ENCODE measurements around the gene DISC1. TPM values are rescaled to one million over a fixed set of nuclear protein-coding genes. Genes with fewer than 3 reads are reported as not detected.

The DISC1 gene
- total RNA-seq, 3 donors from 2014 or later, result 0.50 to 1.1 (median 0.57) TPM

DNA sequence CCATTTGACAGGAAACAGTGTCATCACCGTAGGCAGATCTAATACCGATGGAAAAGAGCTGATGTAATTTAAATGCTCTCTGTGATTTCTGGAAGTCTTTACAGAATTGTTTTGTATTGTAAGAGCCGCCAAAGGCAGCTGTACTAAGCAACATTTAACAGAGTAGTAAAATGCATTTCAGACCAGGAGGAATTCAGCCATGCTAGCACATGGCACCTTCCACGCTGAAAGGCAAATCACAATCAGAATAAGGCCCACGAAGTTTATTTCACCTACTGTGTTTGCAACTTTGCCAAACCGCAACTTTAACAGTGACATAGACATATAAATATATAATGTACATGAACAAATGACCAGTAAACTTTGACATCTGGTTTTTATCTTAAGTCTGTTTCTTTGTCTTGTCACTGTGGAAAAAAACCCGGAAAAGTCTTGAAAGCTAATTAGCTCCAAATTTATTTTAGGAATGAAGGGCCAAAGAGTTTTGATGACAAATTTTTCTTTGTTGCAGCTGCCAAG lies 26.1 kb upstream of the DISC1 start:
- H3K4me3 Mint-ChIP-seq, result no peak overlapping the region
- H3K4me1 Mint-ChIP-seq (ENCODE audit: low read depth), result peaks cover 6% of the 10 kb centered on the region
- DNase-seq (no peak), ATAC-seq (no peak)
- no peaks in the 10 kb centered on the region for H3K27me3 Mint-ChIP-seq (ENCODE audit: low read depth)
- H3K9me3 Mint-ChIP-seq, result no peaks in the 10 kb centered on the region
- no peaks in the 10 kb centered on the region for H3K36me3 Mint-ChIP-seq (ENCODE audit: insufficient read depth)

DNA sequence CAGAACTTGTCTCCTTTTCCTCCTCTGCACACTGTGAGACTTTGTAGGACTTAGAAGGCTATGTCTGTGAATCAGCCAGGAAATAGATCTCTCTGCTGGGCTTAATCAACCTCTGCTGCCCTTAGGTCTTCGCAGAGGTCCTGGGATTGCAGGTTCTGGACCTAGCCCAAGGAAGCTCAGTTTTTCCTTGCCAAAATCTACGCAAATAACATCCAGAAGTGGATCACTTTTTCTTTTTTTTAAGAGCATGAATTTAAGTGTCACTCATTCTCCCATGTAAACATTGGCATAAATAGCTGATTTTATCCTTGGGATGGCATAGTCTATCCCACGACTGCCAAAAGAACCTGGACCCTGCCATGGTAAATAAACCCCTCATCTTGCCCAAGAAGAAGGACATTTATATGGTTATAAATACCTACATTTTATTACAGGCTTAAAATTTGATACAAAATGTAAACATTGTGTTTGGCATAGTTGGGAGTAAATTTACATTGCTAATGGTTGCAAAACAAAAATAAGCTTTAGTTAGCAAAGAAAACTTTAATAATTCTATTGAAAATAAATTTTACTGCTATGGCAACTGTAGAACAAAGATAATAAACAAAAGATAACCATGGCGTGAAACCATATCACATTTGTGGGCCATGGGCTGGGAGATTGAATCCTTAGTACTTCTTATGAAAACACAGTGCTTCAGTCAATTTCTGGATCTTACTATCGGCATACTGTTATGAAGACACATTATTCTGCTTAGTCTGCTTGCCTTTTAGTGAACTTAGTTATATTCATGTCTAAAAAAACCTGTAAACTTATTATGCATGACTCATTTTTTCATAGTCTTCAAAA lies 24.5 kb upstream of the DISC1 start:
- Mint-ChIP-seq H3K4me3 (no peak overlapping the region), H3K27me3 (ENCODE audit: low read depth) (no peaks in the 10 kb centered on the region), H3K36me3 (ENCODE audit: insufficient read depth) (no peaks in the 10 kb centered on the region), H3K4me1 (ENCODE audit: low read depth) (peaks cover 6% of the 10 kb centered on the region), H3K9me3 (no peaks in the 10 kb centered on the region)
- ATAC-seq (no peak), DNase-seq (no peak)

DNA sequence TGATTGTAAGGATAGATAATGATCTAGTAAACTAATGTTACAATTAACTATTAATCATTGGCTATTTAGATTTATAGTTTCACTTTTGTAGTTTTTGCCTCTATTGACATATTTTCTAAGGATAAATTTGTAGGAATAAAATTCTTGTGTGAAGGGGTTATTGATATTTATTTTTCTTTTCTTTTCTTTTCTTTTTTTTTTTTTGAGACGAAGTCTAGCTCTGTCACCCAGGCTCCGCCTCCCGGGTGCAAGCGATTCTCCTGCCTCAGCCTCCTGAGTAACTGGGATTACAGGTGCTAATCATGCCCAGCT lies 24.0 kb upstream of the DISC1 start:
- DNase-seq (no peak), ATAC-seq (no peak)
- peaks cover 6% of the 10 kb centered on the region for H3K4me1 Mint-ChIP-seq (ENCODE audit: low read depth)
- H3K4me3 Mint-ChIP-seq, result no peak overlapping the region
- H3K9me3 Mint-ChIP-seq, result no peaks in the 10 kb centered on the region
- no peaks in the 10 kb centered on the region for H3K36me3 Mint-ChIP-seq (ENCODE audit: insufficient read depth)
- H3K27me3 Mint-ChIP-seq (ENCODE audit: low read depth), result no peaks in the 10 kb centered on the region

DNA sequence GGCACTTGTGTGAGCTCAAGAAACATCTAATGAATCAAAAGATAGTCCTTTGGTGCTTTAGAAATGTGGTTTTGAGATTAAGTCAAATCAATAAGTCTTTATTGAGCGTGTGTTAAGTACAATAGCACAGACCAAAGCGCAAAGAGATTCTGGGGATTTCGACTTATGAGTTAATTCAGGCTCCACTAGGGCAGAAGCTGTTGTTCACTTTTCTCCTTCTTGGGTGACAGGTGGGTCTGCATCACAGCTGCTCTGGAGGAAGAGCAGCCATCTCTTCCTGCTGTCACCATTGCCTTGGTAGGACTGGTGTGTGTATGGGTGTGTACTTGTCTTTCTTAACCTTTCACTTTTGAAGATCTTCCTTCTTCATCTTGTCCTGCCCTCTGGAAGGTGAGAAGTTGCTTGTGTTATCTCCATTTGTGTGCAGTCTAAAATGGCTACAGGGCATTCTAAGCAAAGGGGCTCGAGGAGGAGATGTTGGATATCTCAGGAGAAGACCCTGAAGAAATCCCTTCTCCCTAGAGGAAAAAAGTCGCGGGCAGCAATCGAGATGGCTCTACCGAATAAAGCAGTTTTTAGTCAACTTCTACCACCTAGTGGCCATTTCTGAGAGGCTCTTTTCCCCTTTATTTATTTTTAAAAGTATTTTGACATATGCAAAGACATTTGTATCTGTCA lies 22.9 kb upstream of the DISC1 start:
- peak; percentile 75 to 77 for ATAC-seq
- Mint-ChIP-seq H3K4me3 (peak overlapping the region; percentile 89), H3K27me3 (ENCODE audit: low read depth) (peaks cover 1% of the 10 kb centered on the region), H3K4me1 (ENCODE audit: low read depth) (peaks cover 6% of the 10 kb centered on the region), H3K36me3 (ENCODE audit: insufficient read depth) (no peaks in the 10 kb centered on the region), H3K9me3 (no peaks in the 10 kb centered on the region)
- no peak for DNase-seq

DNA sequence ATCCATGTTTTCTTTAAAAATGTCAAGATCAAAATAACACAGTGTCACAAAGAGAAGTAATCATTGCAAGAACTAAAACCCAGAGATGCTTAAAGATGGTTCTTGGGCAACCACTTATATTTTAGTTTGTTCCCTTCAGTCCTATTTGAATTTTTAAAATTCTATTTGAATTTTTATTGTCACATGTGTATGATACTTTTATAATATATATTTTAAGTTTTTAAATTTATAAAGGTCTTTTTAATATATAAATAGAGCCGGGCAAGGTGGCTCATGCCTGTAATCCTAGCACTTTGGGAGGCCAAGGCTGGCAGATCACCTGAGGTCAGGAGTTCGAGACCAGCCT lies 22.3 kb upstream of the DISC1 start:
- Mint-ChIP-seq H3K27me3 (ENCODE audit: low read depth) (peaks cover 1% of the 10 kb centered on the region), H3K4me3 (peak overlapping the region; percentile 89), H3K9me3 (no peaks in the 10 kb centered on the region), H3K36me3 (ENCODE audit: insufficient read depth) (no peaks in the 10 kb centered on the region), H3K4me1 (ENCODE audit: low read depth) (peaks cover 6% of the 10 kb centered on the region)
- DNase-seq (no peak), ATAC-seq (no peak)

DNA sequence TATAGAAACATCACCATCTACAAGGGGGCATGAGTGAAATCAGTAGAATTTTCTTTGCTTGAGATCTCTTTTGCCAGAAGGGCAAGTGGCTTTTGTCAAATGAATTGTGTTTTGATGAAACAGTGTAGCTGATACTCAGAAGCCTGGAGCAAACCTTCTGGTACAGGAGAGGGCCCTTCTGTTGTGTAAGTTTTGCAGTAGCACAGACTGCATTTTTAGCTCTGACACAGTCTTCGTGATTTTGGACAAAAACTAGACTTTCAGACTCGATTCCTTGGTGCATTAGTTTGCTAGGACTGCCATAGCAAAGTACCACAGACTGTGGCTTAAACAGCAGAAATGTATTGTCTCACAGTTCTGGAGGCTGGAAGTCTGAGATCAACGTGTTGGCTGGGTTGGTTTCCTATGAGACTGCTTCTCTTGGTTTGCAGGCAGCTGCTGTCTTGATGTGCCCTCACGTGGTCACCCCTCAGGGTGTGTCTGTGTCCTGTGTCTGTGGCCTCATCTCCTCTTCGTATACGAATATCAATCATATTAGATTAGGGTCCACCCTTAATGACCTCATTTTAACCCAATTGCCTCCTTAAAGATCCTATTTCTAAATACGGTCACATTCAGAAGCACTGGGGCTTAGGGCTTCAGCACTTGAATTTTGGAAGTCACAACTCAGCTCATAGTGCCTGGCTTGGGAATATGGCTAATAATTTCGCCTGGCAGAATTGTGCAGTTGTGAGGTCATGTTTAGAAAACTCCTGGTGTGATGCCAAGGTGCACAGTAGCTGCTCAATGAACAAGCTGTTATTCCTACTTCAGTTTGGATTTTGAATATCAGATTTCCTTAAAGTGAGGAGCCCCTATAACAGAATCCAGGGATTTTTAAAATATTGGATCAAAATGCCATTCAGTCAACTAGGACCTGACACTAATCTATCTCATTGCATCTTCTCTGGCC lies 21.2 kb upstream of the DISC1 start:
- DNase-seq (no peak), ATAC-seq (no peak)
- H3K4me1 Mint-ChIP-seq (ENCODE audit: low read depth), result peaks cover 8% of the 10 kb centered on the region
- H3K4me3 Mint-ChIP-seq, result no peak overlapping the region
- no peaks in the 10 kb centered on the region for H3K36me3 Mint-ChIP-seq (ENCODE audit: insufficient read depth)
- H3K27me3 Mint-ChIP-seq (ENCODE audit: low read depth), result peaks cover 3% of the 10 kb centered on the region
- no peaks in the 10 kb centered on the region for H3K9me3 Mint-ChIP-seq

DNA sequence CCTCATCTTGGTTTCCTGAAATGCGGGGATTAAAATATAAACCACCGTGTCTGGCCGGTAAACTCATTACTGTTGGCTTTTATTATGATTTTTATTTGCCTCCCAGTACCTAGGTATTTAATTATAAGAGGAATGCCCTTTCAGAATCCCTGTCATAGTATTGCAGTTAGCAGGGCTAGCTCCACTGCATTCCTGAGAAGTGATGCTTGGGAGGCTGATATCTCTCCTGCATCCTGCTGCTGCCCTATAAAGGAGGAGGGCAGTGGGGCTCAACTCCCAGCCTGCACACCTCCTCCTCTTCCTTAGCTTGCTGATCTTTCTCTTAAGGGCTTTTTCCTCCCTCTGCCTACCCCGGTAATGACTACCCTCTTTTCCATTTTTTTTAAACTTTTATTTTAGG lies 19.9 kb upstream of the DISC1 start:
- H3K27me3 Mint-ChIP-seq (ENCODE audit: low read depth), result peaks cover 3% of the 10 kb centered on the region

DNA sequence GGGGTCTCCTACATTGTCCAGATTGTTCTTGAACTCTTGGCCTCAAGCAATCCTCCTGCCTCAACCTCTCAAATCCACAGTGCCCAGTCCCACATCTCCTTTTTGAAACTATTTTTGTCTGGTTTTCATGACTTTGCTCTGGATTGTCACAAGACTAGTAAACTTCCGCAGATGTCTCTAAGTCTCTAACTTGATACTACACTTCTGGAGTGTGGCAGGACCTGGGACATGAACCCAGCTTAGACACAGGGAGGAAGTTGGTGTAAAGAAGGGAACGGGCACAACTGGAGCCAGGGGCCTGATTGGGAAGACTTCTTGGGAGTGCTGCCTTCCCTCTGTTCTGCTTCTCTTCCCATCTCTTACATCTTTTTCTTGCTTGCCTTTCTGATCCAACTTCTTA lies 16.2 kb upstream of the DISC1 start:
- peaks cover 3% of the 10 kb centered on the region for H3K27me3 Mint-ChIP-seq (ENCODE audit: low read depth)
- H3K36me3 Mint-ChIP-seq (ENCODE audit: insufficient read depth), result no peaks in the 10 kb centered on the region
- no peak for DNase-seq
- ATAC-seq, result no peak
- peaks cover 51% of the 10 kb centered on the region for H3K4me1 Mint-ChIP-seq (ENCODE audit: low read depth)
- no peak overlapping the region for H3K4me3 Mint-ChIP-seq
- peaks cover 12% of the 10 kb centered on the region for H3K9me3 Mint-ChIP-seq

More for the DNA sequence above, 19.9 kb upstream of the DISC1 start:
- Mint-ChIP-seq H3K36me3 (ENCODE audit: insufficient read depth) (no peaks in the 10 kb centered on the region), H3K4me3 (no peak overlapping the region), H3K9me3 (no peaks in the 10 kb centered on the region), H3K4me1 (ENCODE audit: low read depth) (peaks cover 20% of the 10 kb centered on the region)
- DNase-seq (no peak), ATAC-seq (no peak)

DNA sequence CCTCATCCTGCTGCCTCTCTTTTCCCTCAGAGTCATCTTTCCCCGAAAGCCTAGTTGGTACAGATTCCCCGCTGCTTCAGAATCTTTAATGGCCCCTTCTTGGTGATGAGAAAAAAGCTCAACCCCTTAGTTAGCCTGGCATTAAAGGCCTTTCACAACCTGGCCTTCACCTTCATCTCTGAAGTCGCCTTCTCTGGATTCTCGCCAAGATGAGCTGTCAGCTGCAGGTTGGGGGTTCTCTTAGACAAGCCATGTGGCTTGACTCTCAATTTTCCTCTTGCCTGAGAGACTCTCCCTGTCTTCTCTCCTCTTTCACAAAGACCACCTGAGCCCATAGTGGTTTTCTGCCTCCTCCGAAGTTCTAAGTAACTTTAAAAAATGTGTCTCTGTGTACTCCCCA lies 15.5 kb upstream of the DISC1 start:
- DNase-seq, result no peak
- Mint-ChIP-seq H3K4me3 (no peak overlapping the region), H3K36me3 (ENCODE audit: insufficient read depth) (no peaks in the 10 kb centered on the region)

DNA sequence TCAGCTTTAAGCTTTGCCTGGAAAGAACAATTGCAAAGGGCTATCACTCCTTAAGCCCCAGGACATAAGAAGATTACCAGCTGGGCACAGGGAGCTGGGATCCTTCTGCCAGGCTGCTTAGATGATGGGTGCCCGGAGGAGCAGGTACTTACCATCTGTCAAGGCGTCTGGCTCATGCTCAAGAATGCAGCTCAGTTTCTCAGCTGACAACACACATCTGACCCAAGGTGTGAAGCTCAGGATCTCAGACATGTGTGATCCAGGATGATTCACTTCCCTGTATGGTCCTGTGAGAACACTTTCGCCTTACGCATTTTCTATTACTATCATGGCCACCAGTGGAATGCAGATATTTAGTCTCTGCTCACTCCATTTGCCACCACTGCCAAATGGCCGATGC lies 14.7 kb upstream of the DISC1 start:
- Mint-ChIP-seq H3K4me3 (no peak overlapping the region), H3K9me3 (peaks cover 12% of the 10 kb centered on the region), H3K27me3 (ENCODE audit: low read depth) (peaks cover 3% of the 10 kb centered on the region), H3K4me1 (ENCODE audit: low read depth) (peaks cover 59% of the 10 kb centered on the region), H3K36me3 (ENCODE audit: insufficient read depth) (no peaks in the 10 kb centered on the region)
- ATAC-seq, result peak in 1 of 2 donors; percentile 36
- no peak for DNase-seq

More for the DNA sequence above, 15.5 kb upstream of the DISC1 start:
- Mint-ChIP-seq H3K27me3 (ENCODE audit: low read depth) (peaks cover 3% of the 10 kb centered on the region), H3K9me3 (peaks cover 12% of the 10 kb centered on the region), H3K4me1 (ENCODE audit: low read depth) (peaks cover 55% of the 10 kb centered on the region)
- no peak for ATAC-seq

DNA sequence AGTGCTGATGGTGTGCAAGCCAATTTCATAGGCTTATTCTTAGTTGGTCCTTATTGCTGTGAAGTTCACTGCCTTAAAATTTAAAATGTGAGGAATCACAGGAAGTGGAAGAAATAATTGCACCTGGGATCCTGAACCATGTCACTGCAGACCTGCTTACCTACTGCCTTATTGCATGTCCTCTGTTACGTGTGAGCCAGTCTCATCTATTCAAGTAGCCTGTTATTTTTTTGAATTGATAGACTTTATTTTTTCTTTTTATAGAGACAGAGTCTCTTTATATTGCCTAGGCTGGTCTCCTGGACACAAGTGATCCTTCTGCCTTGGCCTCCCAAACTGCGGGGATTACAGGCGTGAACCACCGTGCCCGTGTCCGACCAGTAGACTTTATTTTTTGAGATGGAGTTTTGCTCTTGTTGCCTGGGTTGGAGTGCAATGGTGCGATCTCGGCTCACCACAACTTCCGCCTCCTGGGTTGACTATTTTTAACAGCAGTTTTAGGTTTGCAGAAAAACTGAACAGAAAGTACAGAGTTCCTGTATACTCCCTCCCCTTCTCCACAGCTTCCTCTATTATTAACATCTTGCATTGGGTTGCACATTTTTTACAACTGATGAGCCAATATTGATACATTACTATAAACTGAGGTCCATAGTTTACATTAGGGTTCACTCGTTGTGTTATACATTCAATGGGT lies 14.0 kb upstream of the DISC1 start:
- peaks cover 59% of the 10 kb centered on the region for H3K4me1 Mint-ChIP-seq (ENCODE audit: low read depth)
- peak overlapping the region; percentile 77 for H3K4me3 Mint-ChIP-seq
- peak; percentile 79 to 81 for ATAC-seq

DNA sequence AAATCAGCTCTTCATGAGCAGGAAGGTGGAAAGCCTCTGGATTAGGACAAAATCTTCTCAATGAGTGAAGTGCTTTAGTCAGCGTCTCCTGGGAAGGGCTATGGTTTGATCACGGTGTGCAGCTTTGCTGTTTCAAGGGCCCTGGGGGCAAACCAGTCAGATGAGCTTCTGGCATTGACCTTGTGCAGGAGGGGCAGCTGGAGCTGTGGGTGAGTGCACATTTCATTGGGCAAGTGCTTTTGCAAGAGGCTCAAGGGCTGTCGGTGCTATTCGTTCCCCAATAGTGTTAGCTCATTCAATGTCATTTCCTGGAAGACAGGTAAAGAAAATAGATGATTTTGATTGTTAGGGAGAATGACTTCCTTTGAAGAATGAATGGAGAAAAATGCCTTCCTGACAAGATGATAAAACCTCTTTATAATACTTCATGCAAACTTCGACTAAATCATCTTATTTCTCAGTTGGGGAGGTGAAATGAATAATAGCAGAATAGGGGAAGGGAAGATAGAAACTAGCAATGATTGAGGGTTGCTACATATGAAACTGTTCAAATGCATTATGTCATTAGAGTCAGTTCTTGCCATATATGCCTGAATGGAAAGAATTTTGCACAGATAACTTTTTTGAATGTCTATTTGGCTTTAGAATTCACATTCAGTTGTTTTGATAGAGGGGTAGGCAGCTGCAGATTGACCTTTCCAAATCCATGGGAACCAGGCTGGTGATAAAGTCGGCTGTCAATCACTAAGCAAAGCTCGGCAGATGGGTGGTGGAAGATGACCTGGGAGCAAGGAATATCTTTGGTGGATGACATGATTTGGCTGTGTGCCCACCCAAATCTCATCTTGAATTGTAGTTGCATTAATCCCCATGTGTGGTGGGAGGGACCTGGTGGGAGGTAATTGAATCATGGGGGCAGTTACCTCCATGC lies 12.9 kb upstream of the DISC1 start:
- Mint-ChIP-seq H3K4me1 (ENCODE audit: low read depth) (peaks cover 59% of the 10 kb centered on the region), H3K27me3 (ENCODE audit: low read depth) (peaks cover 2% of the 10 kb centered on the region), H3K9me3 (peaks cover 12% of the 10 kb centered on the region), H3K36me3 (ENCODE audit: insufficient read depth) (no peaks in the 10 kb centered on the region), H3K4me3 (peak overlapping the region; percentile 77)
- ATAC-seq (peak; percentile 26 to 47), DNase-seq (no peak)

More for the DNA sequence above, 14.0 kb upstream of the DISC1 start:
- Mint-ChIP-seq H3K9me3 (peaks cover 12% of the 10 kb centered on the region), H3K36me3 (ENCODE audit: insufficient read depth) (no peaks in the 10 kb centered on the region), H3K27me3 (ENCODE audit: low read depth) (peaks cover 3% of the 10 kb centered on the region)
- no peak for DNase-seq

DNA sequence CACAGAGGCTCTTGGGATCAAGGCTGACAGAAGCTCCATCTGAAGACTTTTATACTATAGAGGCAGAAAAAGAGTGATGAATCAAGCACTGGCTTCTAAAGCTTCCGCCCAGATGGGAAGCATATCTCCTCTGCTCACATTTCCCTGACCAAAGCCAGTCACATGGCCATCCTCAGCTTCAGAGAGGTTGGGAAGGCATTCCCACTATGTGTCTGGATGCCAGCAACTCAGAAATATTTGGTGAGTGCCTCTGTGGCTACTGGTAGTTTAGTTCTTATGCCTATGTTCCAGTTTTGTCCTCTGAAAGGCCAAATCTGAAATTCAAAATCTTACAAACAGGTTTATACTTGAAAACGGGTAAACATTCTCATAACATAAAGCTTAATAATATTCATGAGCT lies 9.9 kb upstream of the DISC1 start:
- H3K9me3 Mint-ChIP-seq, result peaks cover 12% of the 10 kb centered on the region
- H3K4me3 Mint-ChIP-seq, result no peak overlapping the region

More for the DNA sequence above, 9.9 kb upstream of the DISC1 start:
- Mint-ChIP-seq H3K27me3 (ENCODE audit: low read depth) (no peaks in the 10 kb centered on the region), H3K4me1 (ENCODE audit: low read depth) (peaks cover 46% of the 10 kb centered on the region), H3K36me3 (ENCODE audit: insufficient read depth) (no peaks in the 10 kb centered on the region)
- DNase-seq, result no peak
- ATAC-seq, result no peak

Data from activated T-cell treated with anti-CD3 and anti-CD28 coated beads, Interleukin-2, amount 50 U/mL, for 4 hours (primary cell).